ENCODE results near the gene LIPC.

Gene LIPC

GRCh38 chr15:58407778-58408177, 24.0 kb upstream of the LIPC start (continued):
- TF ChIP-seq, protein P1, sequence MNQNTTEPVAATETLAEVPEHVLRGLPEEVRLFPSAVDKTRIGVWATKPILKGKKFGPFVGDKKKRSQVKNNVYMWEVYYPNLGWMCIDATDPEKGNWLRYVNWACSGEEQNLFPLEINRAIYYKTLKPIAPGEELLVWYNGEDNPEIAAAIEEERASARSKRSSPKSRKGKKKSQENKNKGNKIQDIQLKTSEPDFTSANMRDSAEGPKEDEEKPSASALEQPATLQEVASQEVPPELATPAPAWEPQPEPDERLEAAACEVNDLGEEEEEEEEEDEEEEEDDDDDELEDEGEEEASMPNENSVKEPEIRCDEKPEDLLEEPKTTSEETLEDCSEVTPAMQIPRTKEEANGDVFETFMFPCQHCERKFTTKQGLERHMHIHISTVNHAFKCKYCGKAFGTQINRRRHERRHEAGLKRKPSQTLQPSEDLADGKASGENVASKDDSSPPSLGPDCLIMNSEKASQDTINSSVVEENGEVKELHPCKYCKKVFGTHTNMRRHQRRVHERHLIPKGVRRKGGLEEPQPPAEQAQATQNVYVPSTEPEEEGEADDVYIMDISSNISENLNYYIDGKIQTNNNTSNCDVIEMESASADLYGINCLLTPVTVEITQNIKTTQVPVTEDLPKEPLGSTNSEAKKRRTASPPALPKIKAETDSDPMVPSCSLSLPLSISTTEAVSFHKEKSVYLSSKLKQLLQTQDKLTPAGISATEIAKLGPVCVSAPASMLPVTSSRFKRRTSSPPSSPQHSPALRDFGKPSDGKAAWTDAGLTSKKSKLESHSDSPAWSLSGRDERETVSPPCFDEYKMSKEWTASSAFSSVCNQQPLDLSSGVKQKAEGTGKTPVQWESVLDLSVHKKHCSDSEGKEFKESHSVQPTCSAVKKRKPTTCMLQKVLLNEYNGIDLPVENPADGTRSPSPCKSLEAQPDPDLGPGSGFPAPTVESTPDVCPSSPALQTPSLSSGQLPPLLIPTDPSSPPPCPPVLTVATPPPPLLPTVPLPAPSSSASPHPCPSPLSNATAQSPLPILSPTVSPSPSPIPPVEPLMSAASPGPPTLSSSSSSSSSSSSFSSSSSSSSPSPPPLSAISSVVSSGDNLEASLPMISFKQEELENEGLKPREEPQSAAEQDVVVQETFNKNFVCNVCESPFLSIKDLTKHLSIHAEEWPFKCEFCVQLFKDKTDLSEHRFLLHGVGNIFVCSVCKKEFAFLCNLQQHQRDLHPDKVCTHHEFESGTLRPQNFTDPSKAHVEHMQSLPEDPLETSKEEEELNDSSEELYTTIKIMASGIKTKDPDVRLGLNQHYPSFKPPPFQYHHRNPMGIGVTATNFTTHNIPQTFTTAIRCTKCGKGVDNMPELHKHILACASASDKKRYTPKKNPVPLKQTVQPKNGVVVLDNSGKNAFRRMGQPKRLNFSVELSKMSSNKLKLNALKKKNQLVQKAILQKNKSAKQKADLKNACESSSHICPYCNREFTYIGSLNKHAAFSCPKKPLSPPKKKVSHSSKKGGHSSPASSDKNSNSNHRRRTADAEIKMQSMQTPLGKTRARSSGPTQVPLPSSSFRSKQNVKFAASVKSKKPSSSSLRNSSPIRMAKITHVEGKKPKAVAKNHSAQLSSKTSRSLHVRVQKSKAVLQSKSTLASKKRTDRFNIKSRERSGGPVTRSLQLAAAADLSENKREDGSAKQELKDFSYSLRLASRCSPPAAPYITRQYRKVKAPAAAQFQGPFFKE (tag by site-specific recombination; IDR thresholded peaks at IDR 0.05; ENCODE audit: borderline replicate concordance) = no peak

DNA sequence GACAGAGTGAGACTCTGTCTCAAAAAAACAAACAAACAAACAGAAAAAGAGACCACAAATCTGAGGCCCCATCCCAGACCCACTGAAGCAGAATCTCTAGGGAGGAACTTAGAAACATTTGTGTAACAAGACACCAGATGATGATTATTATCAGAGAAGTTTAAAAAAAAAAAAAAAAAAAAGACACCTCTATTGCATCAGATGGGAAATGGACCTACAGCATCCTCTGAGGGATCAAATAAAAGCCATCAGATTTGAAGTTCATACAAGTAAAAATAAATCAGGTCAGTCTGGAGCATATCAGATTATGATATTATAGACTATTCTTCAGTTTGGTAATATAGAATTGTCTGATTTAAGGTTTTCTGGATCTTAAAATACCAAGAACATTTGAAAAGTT, 21.9 kb upstream of the LIPC start:
- CTCF ChIA-PET = interaction anchor here (0.6 kb wide), 1 partner anchor 71 kb away, joined by 3 read pairs; no protein-coding TSS in a partner anchor
- TF ChIP-seq ZNF335 (tag by site-specific recombination; conservative IDR thresholded peaks at IDR 0.05) (peak; percentile 18; the same call in 1 of the 2 replicates), YY2 (tag by site-specific recombination; IDR thresholded peaks at IDR 0.05) (no peak)
- H3K9me3 ChIP-seq (ENCODE audit: control insufficient read depth, insufficient read depth, low read depth, low read length) = no peaks in the 10 kb centered on the region
- H3K36me3 ChIP-seq (ENCODE audit: control insufficient read depth in 2 of 2, insufficient read depth in 1 of 2, low read length in 2 of 2) = no peaks in the 10 kb centered on the region
- no peak overlapping the region for H3K27ac ChIP-seq (ENCODE audit: extremely low read depth, low read depth, low read length)
- no peaks in the 10 kb centered on the region for H3K4me1 ChIP-seq (ENCODE audit: control insufficient read depth, insufficient read depth, low read length)
- no peak overlapping the region for H3K4me3 ChIP-seq (ENCODE audit: low read depth, low read length)
- POLR2A ChIA-PET = no interaction called here

DNA sequence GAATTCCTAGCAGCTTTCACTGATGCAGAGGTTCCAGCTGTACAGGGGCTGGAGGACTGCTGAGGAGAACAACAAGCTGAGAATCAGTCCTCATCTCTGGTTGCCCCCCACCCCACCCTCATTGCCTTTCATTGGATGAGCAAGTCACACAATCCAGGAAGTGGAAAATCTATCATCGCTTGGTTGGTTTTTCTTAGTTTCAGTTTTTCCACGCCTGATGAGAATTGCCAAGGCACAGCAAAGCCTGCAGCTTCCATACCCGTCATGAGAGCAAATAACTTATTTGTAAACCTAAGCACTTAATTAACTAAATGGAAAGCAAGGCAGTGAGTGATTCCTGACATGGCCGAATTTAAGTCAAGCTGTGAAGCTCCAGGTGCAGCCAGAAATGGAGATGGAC, 21.4 kb upstream of the LIPC start:
- Histone ChIP-seq H3K27ac (ENCODE audit: extremely low read depth, low read depth, low read length) (no peak overlapping the region), H3K36me3 (ENCODE audit: control insufficient read depth in 2 of 2, insufficient read depth in 1 of 2, low read length in 2 of 2) (no peaks in the 10 kb centered on the region), H3K9me3 (ENCODE audit: control insufficient read depth, insufficient read depth, low read depth, low read length) (no peaks in the 10 kb centered on the region), H3K4me3 (ENCODE audit: low read depth, low read length) (no peak overlapping the region), H3K4me1 (ENCODE audit: control insufficient read depth, insufficient read depth, low read length) (no peaks in the 10 kb centered on the region)
- CTCF ChIA-PET = interaction anchor here (0.6 kb wide), 1 partner anchor 71 kb away, joined by 3 read pairs; no protein-coding TSS in a partner anchor
- TF ChIP-seq, protein P2, sequence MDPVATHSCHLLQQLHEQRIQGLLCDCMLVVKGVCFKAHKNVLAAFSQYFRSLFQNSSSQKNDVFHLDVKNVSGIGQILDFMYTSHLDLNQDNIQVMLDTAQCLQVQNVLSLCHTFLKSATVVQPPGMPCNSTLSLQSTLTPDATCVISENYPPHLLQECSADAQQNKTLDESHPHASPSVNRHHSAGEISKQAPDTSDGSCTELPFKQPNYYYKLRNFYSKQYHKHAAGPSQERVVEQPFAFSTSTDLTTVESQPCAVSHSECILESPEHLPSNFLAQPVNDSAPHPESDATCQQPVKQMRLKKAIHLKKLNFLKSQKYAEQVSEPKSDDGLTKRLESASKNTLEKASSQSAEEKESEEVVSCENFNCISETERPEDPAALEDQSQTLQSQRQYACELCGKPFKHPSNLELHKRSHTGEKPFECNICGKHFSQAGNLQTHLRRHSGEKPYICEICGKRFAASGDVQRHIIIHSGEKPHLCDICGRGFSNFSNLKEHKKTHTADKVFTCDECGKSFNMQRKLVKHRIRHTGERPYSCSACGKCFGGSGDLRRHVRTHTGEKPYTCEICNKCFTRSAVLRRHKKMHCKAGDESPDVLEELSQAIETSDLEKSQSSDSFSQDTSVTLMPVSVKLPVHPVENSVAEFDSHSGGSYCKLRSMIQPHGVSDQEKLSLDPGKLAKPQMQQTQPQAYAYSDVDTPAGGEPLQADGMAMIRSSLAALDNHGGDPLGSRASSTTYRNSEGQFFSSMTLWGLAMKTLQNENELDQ (tag by site-specific recombination; IDR thresholded peaks at IDR 0.05; ENCODE audit: low read depth) = no peak
- TF ChIP-seq ZNF747 (tag by site-specific recombination; IDR thresholded peaks at IDR 0.05) = no peak
- no peak for TF ChIP-seq ZNF785 (tag by site-specific recombination; IDR thresholded peaks at IDR 0.05)
- no peak for TF ChIP-seq HOXD13 (CRISPR knock-in tag; IDR thresholded peaks at IDR 0.05; ENCODE audit: borderline replicate concordance)
- TF ChIP-seq ZNF366 (tag by site-specific recombination; conservative IDR thresholded peaks at IDR 0.05) = no peak
- no peak for TF ChIP-seq ZFHX2 (tag by site-specific recombination; conservative IDR thresholded peaks at IDR 0.05)
- no peak for TF ChIP-seq ZNF704 (tag by site-specific recombination; IDR thresholded peaks at IDR 0.05)
- TF ChIP-seq OSR2 (tag by site-specific recombination; IDR thresholded peaks at IDR 0.05) = no peak
- no peak for TF ChIP-seq ZNF24 (tag by site-specific recombination; IDR thresholded peaks at IDR 0.05)
- TF ChIP-seq GFI1B (tag by site-specific recombination; IDR thresholded peaks at IDR 0.05) = no peak
- TF ChIP-seq ZFP41 (tag by site-specific recombination; IDR thresholded peaks at IDR 0.05; ENCODE audit: borderline replicate concordance) = no peak
- TF ChIP-seq SETDB1 (IDR thresholded peaks at IDR 0.05; ENCODE audit: insufficient read length, low read length) = no peak
- no peak for TF ChIP-seq ZNF114 (tag by site-specific recombination; IDR thresholded peaks at IDR 0.05)
- POLR2A ChIA-PET = no interaction called here

Measured in HEK293 (cell line).